Karpas-422 (cell line): ENCODE data around the gene NLGN2. TPM values are rescaled to one million over a fixed set of nuclear protein-coding genes. Genes with fewer than 3 reads are reported as not detected.

ENCODE experiments used
- DNase-seq: peaks from one replicate; pipeline ENCODE4 v3.0.0-alpha.2; 2015
- H2AFZ ChIP-seq: fragments of 200-600 bp; sonication (generic); 2 replicates; pipeline ENCODE4 v1.6.1; 2014; ENCODE audit warnings: antibody characterized with exemption, low read length, mixed read lengths
- H3K27ac ChIP-seq: fragments of 200-600 bp; sonication (generic); 2 replicates; pipeline ENCODE4 v1.5.1; 2014; ENCODE audit warnings: mild to moderate bottlenecking, low read length, moderate library complexity
- H3K27me3 ChIP-seq: fragments of 200-600 bp; sonication (generic); 2 replicates; pipeline ENCODE4 v1.6.1; 2014; ENCODE audit warnings: low read length, mixed read lengths
- H3K36me3 ChIP-seq: fragments of 200-600 bp; sonication (generic); 2 replicates; pipeline ENCODE4 v1.6.1; 2014; ENCODE audit warnings: low read length, mixed read lengths; ENCODE audit not compliant: insufficient read depth
- H3K4me1 ChIP-seq: fragments of 200-600 bp; sonication (generic); 2 replicates; pipeline ENCODE4 v1.6.1; 2014; ENCODE audit warnings: mild to moderate bottlenecking, low read length, mixed read lengths
- H3K4me2 ChIP-seq: fragments of 200-600 bp; sonication (generic); 2 replicates; pipeline ENCODE4 v1.6.1; 2014; ENCODE audit warnings: low read length, low read depth, mild to moderate bottlenecking; ENCODE audit not compliant: poor library complexity, severe bottlenecking
- H3K4me3 ChIP-seq: fragments of 200-600 bp; sonication (generic); 2 replicates; pipeline ENCODE4 v1.5.1; 2014; ENCODE audit warnings: mild to moderate bottlenecking, antibody characterized with exemption, low read length, mixed read lengths
- H3K79me2 ChIP-seq: fragments of 200-600 bp; sonication (generic); 2 replicates; pipeline ENCODE4 v1.6.1; 2014; ENCODE audit warnings: mild to moderate bottlenecking, low read length, mixed read lengths
- H3K9ac ChIP-seq: fragments of 200-600 bp; sonication (generic); 2 replicates; pipeline ENCODE4 v1.6.0; 2014; ENCODE audit warnings: low read length
- H3K9me2 ChIP-seq: fragments of 200-600 bp; sonication (generic), shearing (Covaris generic); replicated peaks from 2 replicates; pipeline ENCODE4 v1.6.0; 2014; ENCODE audit warnings: mild to moderate bottlenecking, low read length, moderate library complexity; ENCODE audit not compliant: insufficient read depth
- H3K9me3 ChIP-seq: fragments of 300-700, 200-600 bp; sonication (generic); 2 replicates; pipeline ENCODE4 v1.6.1; 2014; ENCODE audit warnings: low read length, mixed read lengths
- H4K20me1 ChIP-seq: fragments of 200-600 bp; sonication (generic); 2 replicates; pipeline ENCODE4 v1.6.1; 2014; ENCODE audit warnings: mild to moderate bottlenecking, antibody characterized with exemption, low read length, low read depth; ENCODE audit not compliant: insufficient read depth
- total RNA-seq: library from RNA; depleted of rRNA; stranded (reverse); fragments of >200 nt; shearing (Covaris generic); gene quantifications from 2 replicates; pipeline ENCODE4 v1.2.3, GENCODE V29; 2014; ENCODE audit warnings: low replicate concordance

The NLGN2 gene
- total RNA-seq, 1 experiment from 2014 or later: not detected

DNA sequence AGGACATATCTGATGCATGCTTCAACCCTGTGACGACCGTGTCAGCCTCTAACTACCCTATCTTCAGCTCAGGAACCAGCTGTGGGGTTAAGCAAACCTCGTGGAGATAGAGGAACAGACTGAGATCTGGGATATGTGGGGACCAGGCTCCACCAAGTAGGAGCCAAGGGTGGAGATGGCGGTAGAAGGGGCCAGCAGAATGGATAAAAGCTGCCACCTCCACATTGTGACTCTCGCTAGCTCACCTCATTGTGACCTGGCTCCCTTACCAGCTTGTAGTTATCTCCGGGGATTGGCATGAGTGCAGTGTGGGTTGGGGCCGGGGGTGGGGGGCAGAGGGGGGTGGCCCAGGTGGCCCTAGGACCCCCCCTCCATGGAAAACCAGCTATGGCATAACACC, 17.7 kb downstream of the NLGN2 start, which contains the start of gene SPEM2:
Gene SPEM2, plus strand, starts transcription at position 301 of the 400 bp plus-strand sequence. Its CDS starts 73 bp downstream, at position 374.
- no peak within 1 kb of the TSS for H3K9ac ChIP-seq
- H2AFZ ChIP-seq: no peak within 1 kb of the TSS
- H3K79me2 ChIP-seq: no peaks in the 10 kb centered on the region

DNA sequence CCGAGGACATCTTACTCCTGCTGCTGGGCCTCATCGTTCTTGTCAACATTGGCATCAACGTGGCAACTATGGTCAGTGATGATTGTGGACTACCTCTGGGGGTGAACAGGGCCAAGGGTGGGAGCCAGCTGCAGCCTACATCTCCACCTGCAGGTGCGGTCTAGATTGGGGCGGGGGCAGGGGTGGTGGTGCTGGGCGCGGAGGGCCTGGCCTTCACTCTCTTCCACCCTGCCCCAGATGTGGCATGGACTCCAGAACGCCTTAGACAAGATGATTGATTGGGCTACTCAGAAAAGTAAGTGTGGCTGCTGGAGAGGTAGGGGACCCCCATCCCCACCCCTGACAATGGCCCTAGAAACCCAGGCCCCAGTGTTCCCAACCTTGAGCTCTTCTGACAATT, 18.1 kb downstream of the NLGN2 start:
- H2AFZ ChIP-seq: no peak overlapping the region
- H3K9ac ChIP-seq: no peak overlapping the region
- H3K79me2 ChIP-seq: no peaks in the 10 kb centered on the region
- no peaks in the 10 kb centered on the region for H3K9me2 ChIP-seq
- no peak overlapping the region for H3K4me3 ChIP-seq
- H3K27me3 ChIP-seq: no peaks in the 10 kb centered on the region
- H3K4me2 ChIP-seq: no peak overlapping the region
- no peaks in the 10 kb centered on the region for H3K36me3 ChIP-seq
- no peaks in the 10 kb centered on the region for H3K9me3 ChIP-seq
- no peaks in the 10 kb centered on the region for H4K20me1 ChIP-seq
- no peak overlapping the region for H3K27ac ChIP-seq
- no peak for DNase-seq
- no peaks in the 10 kb centered on the region for H3K4me1 ChIP-seq

More for the DNA sequence above, 17.7 kb downstream of the NLGN2 start, which contains the start of gene SPEM2:
- Histone ChIP-seq H3K9me3 (no peaks in the 10 kb centered on the region), H4K20me1 (no peaks in the 10 kb centered on the region), H3K27me3 (no peaks in the 10 kb centered on the region), H3K4me3 (no peak within 1 kb of the TSS), H3K4me2 (no peak within 1 kb of the TSS), H3K9me2 (no peaks in the 10 kb centered on the region), H3K36me3 (no peaks in the 10 kb centered on the region), H3K4me1 (no peaks in the 10 kb centered on the region), H3K27ac (no peak within 1 kb of the TSS)
- no peak for DNase-seq

DNA sequence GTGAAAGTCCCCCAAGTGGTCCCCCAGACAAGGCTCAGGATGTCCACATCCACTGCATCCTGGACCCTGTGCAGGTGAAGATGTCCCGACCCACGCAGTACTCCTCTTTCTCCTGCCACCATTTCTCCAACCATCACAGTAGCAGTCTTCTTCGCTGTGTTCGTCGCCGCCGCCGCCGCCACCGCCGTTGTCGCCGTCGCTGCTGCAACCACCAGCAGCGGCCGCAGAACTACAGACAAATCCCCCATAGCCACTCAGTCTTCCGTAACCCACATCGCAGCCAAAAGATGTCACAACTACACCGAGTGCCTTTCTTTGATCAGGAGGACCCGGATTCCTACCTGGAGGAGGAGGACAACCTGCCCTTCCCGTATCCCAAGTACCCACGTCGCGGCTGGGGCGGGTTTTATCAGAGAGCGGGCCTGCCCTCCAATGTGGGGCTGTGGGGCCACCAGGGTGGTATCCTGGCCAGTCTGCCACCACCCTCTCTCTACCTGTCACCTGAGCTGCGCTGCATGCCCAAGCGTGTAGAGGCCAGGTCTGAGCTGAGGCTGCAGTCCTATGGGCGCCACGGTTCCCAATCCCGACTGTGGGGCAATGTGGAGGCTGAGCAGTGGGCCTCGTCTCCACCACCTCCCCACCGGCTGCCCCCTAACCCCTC, 18.7 kb downstream of the NLGN2 start:
- Histone ChIP-seq H3K4me1 (no peaks in the 10 kb centered on the region), H3K9me3 (no peaks in the 10 kb centered on the region)
- DNase-seq: no peak

GRCh38 chr17:7426896-7427489, 19.3 kb downstream of the NLGN2 start:
- H2AFZ ChIP-seq: no peak overlapping the region
- no peaks in the 10 kb centered on the region for H3K4me1 ChIP-seq
- no peak overlapping the region for H3K27ac ChIP-seq
- H3K9me3 ChIP-seq: no peaks in the 10 kb centered on the region
- H3K9me2 ChIP-seq: no peaks in the 10 kb centered on the region
- no peak overlapping the region for H3K9ac ChIP-seq
- DNase-seq: no peak
- no peaks in the 10 kb centered on the region for H3K27me3 ChIP-seq
- H3K4me2 ChIP-seq: no peak overlapping the region
- H3K79me2 ChIP-seq: no peaks in the 10 kb centered on the region
- H3K4me3 ChIP-seq: no peak overlapping the region
- H4K20me1 ChIP-seq: no peaks in the 10 kb centered on the region
- no peaks in the 10 kb centered on the region for H3K36me3 ChIP-seq

More for the DNA sequence above, 18.7 kb downstream of the NLGN2 start:
- Histone ChIP-seq H3K79me2 (no peaks in the 10 kb centered on the region), H3K4me2 (no peak overlapping the region), H4K20me1 (no peaks in the 10 kb centered on the region), H3K9me2 (no peaks in the 10 kb centered on the region), H3K27me3 (no peaks in the 10 kb centered on the region), H3K27ac (no peak overlapping the region), H3K4me3 (no peak overlapping the region), H2AFZ (no peak overlapping the region), H3K9ac (no peak overlapping the region), H3K36me3 (no peaks in the 10 kb centered on the region)

DNA sequence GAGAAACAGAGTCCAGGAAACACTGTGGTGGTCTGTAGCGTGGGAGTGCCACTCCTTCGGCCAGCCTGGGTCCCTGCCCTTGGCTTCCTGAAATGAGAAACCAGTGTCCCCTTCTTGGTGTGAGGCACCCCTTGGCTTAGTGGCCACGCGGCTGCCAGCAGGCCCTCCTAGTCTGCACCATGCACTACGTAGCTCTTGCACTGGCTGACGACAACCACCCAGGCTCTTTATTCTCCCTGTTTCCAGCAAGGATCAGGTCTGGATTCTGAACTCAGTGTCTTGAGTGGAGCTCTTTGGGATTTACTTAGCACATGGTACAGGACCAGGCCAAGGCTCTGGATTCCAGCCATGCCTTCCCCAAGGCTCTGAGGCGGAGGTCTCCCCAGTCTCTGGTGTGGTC, 19.9 kb downstream of the NLGN2 start:
- no peak overlapping the region for H3K9ac ChIP-seq

GRCh38 chr17:7428557-7428956, 20.9 kb downstream of the NLGN2 start, which contains the start of gene SPEM3:
SPEM3 (plus strand) TSS chr17:7428857; CDS start chr17:7428903, 46 bp downstream.
- H3K36me3 ChIP-seq: no peaks in the 10 kb centered on the region
- H2AFZ ChIP-seq: no peak within 1 kb of the TSS
- no peaks in the 10 kb centered on the region for H3K9me3 ChIP-seq
- no peaks in the 10 kb centered on the region for H4K20me1 ChIP-seq
- no peaks in the 10 kb centered on the region for H3K4me1 ChIP-seq
- no peak within 1 kb of the TSS for H3K4me3 ChIP-seq
- no peaks in the 10 kb centered on the region for H3K27me3 ChIP-seq
- H3K9me2 ChIP-seq: no peaks in the 10 kb centered on the region
- no peak for DNase-seq
- no peak within 1 kb of the TSS for H3K9ac ChIP-seq
- H3K4me2 ChIP-seq: no peak within 1 kb of the TSS
- no peak within 1 kb of the TSS for H3K27ac ChIP-seq
- H3K79me2 ChIP-seq: no peaks in the 10 kb centered on the region

More for the DNA sequence above, 19.9 kb downstream of the NLGN2 start:
- Histone ChIP-seq H3K4me2 (no peak overlapping the region), H2AFZ (no peak overlapping the region), H3K9me2 (no peaks in the 10 kb centered on the region), H3K4me3 (no peak overlapping the region), H3K4me1 (no peaks in the 10 kb centered on the region), H3K79me2 (no peaks in the 10 kb centered on the region), H3K27ac (no peak overlapping the region), H3K36me3 (no peaks in the 10 kb centered on the region), H4K20me1 (no peaks in the 10 kb centered on the region), H3K9me3 (no peaks in the 10 kb centered on the region), H3K27me3 (no peaks in the 10 kb centered on the region)
- DNase-seq: no peak

DNA sequence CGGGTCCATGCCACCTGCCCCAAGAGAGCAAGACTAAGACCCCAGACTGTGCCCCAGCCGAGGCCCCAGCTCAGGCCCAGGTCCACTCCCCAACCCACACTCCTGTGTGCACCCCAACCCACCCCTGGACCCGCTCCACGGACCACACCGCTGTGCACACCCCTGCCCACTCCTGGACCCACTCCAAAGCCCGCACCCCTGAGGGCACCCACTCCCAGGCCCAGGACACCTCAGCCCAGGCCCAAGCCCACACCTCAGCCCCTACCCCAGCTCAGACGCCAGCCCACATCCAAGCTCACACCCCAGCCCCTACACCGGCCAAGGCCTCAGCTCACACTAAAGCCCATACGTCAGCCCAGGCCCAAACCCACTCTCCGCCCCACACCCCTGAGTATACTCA, 22.1 kb downstream of the NLGN2 start:
- no peak overlapping the region for H3K9ac ChIP-seq

GRCh38 chr17:7431231-7431630, 23.6 kb downstream of the NLGN2 start:
- Histone ChIP-seq H3K36me3 (no peaks in the 10 kb centered on the region), H3K4me2 (no peak overlapping the region), H3K79me2 (0 out of 2 replicates have a peak, but pooled peaks cover 2% of the 10 kb centered on the region), H3K9me2 (no peaks in the 10 kb centered on the region), H3K4me1 (peaks cover 3% of the 10 kb centered on the region), H3K27ac (no peak overlapping the region), H3K4me3 (no peak overlapping the region), H3K9ac (no peak overlapping the region), H2AFZ (no peak overlapping the region), H3K9me3 (no peaks in the 10 kb centered on the region), H3K27me3 (no peaks in the 10 kb centered on the region), H4K20me1 (no peaks in the 10 kb centered on the region)
- DNase-seq: no peak

More for the DNA sequence above, 22.1 kb downstream of the NLGN2 start:
- no peaks in the 10 kb centered on the region for H3K36me3 ChIP-seq
- H3K9me2 ChIP-seq: no peaks in the 10 kb centered on the region
- no peaks in the 10 kb centered on the region for H4K20me1 ChIP-seq
- no peak overlapping the region for H3K27ac ChIP-seq
- no peaks in the 10 kb centered on the region for H3K9me3 ChIP-seq
- H2AFZ ChIP-seq: no peak overlapping the region
- no peak overlapping the region for H3K4me3 ChIP-seq
- no peaks in the 10 kb centered on the region for H3K27me3 ChIP-seq
- no peaks in the 10 kb centered on the region for H3K79me2 ChIP-seq
- no peaks in the 10 kb centered on the region for H3K4me1 ChIP-seq
- no peak overlapping the region for H3K4me2 ChIP-seq
- no peak for DNase-seq
